Sigmoid colon (tissue), 7 donors: ENCODE measurements around the gene PSMG3. TPM values are rescaled to one million over a fixed set of nuclear protein-coding genes. Genes with fewer than 3 reads are reported as not detected.

ENCODE experiments used
- DNase-seq: peaks from one replicate; pipeline ENCODE4 v3.0.0-alpha.2; 2019
- H3K27ac ChIP-seq, 4 donors: fragments of 200-600 bp; sonication (generic); one replicate each; pipeline ENCODE4 v1.5.1; 2016 to 2019; ENCODE audit warnings: mild to moderate bottlenecking in 1 of 4
- H3K27me3 ChIP-seq, 3 donors: fragments of 200-600 bp; sonication (generic); one replicate each; pipeline ENCODE4 v1.5.1; 2019; ENCODE audit warnings: mild to moderate bottlenecking in 1 of 3
- H3K36me3 ChIP-seq, 4 donors: fragments of 200-600 bp; sonication (generic); one replicate each; pipeline ENCODE4 v1.5.1; 2016 to 2019
- H3K4me1 ChIP-seq, 4 donors: fragments of 200-600 bp; sonication (generic); one replicate each; pipeline ENCODE4 v1.5.1; 2017 to 2019
- H3K4me3 ChIP-seq, 4 donors: fragments of 200-600 bp; sonication (generic); one replicate each; pipeline ENCODE4 v1.5.1; 2017 to 2019; ENCODE audit warnings: mild to moderate bottlenecking in 2 of 4, moderate library complexity in 1 of 4
- H3K9me3 ChIP-seq, 4 donors: fragments of 200-600 bp in 3 of 4; sonication (generic) in 3 of 4; one replicate each; pipeline versions ENCODE4 v1.5.1 to v1.6.1; 2013 to 2019
- EP300 ChIP-seq, 4 donors: sonication (generic); formaldehyde crosslinking; IDR thresholded peaks; one replicate each; pipeline ENCODE4 v1.6.1; 2017; ENCODE audit warnings: antibody characterized with exemption in 4 of 4
- POLR2A ChIP-seq, 2 donors: fragments of 450-650 bp; IDR thresholded peaks; one replicate each; pipeline ENCODE4 v1.6.1; 2016; ENCODE audit warnings: antibody characterized with exemption in 2 of 2, mild to moderate bottlenecking in 2 of 2, moderate library complexity in 2 of 2
- POLR2AphosphoS5 ChIP-seq, 4 donors: sonication (generic); formaldehyde crosslinking; IDR thresholded peaks; one replicate each; pipeline ENCODE4 v1.6.1; 2017; ENCODE audit warnings: antibody characterized with exemption in 4 of 4
- WGBS, 2 donors: extraction: QIAGEN DNeasy Blood & Tissue Kit; methylation state at CpG; one replicate each; pipeline ENCODE4 v1.1.7; 2013; 5-methylcytosine and 5-hydroxymethylcytosine counted together
- intact Hi-C: fragments of 100-400 bp; cut with DNase I; formaldehyde crosslinking; loops from one replicate; pipeline ENCODE4 v1.15.1; 2023
- polyA plus RNA-seq, 3 donors: library from polyadenylated mRNA; stranded (reverse); fragments of 200-250 nt; gene quantifications; one replicate each; pipeline ENCODE4 v1.2.3, GENCODE V29; 2013
- total RNA-seq, 4 donors: library from RNA; depleted of rRNA; stranded (reverse); fragments of >200 nt; gene quantifications; one replicate each; pipeline ENCODE4 v1.1.0, GENCODE V29; 2016
- TF ChIP-seq, protein P1 (sequence below), 4 experiments: fragments of 450-650 bp in 3 of 4; fragments of 200-600 bp in 1 of 4; IDR thresholded peaks; one replicate each; pipeline ENCODE4 v1.5.1; 2016 to 2019; ENCODE audit warnings: antibody characterized with exemption in 4 of 4, mild to moderate bottlenecking in 3 of 4, moderate library complexity in 2 of 4
- donor health status: healthy with polysubstance abuse.
- donor health status: Bipolar disorder and iron deficiency.
- donor health status: healthy.

PSMG3 gene
- total and polyA plus RNA-seq, 7 donors, result 23.3 to 68.0 (median 50.5) TPM

- DNase-seq, result peak; percentile 68
- peaks cover 0 to 53% (median 43%) of the 10 kb centered on the region in 4 donors for H3K4me1 ChIP-seq
- intact Hi-C loops, result loop anchor here (10.0 kb wide), 1 partner anchor 1024 kb away; the partner anchor contains the start of gene PDGFA
- H3K9me3 ChIP-seq, result no peaks in the 10 kb centered on the region
- no peak for TF ChIP-seq POLR2AphosphoS5 (IDR thresholded peaks at IDR 0.05)
- peaks cover 6 to 44% (median 24%) of the 10 kb centered on the region in 4 donors for H3K36me3 ChIP-seq
- H3K27ac ChIP-seq, result peak overlapping the region; percentile 95 to 100 (median 98)
- H3K27me3 ChIP-seq, result no peaks in the 10 kb centered on the region
- peak overlapping the region in 3 of 4 donors; percentile 52 to 64 (median 64) for H3K4me3 ChIP-seq
- WGBS, 2 donors, result 84 to 87% methylated on average over 25 of the region's 25 CpGs
Observed at GRCh38 chr7:1538544-1539180, 31.2 kb downstream of the PSMG3 start.

- Histone ChIP-seq H3K4me1 (peaks cover 0 to 61% (median 51%) of the 10 kb centered on the region in 4 donors), H3K27me3 (no peaks in the 10 kb centered on the region), H3K4me3 (peak overlapping the region; percentile 41 to 64 (median 58)), H3K27ac (peak overlapping the region; percentile 95 to 100 (median 98)), H3K36me3 (peaks cover 6 to 41% (median 22%) of the 10 kb centered on the region in 4 donors), H3K9me3 (no peaks in the 10 kb centered on the region)
- WGBS, 2 donors, result 66 to 71% methylated on average over 56 of the region's 56 CpGs
- intact Hi-C loops, result loop anchor here (10.0 kb wide), 1 partner anchor 1023 kb away; the partner anchor contains the start of gene PDGFA
- DNase-seq, result peak; percentile 96
- no peak for TF ChIP-seq POLR2A (IDR thresholded peaks at IDR 0.05)
- TF ChIP-seq POLR2AphosphoS5 (IDR thresholded peaks at IDR 0.05), result peak in 3 of 4 donors; percentile 79 to 93 (median 79)
- TF ChIP-seq, protein P1, sequence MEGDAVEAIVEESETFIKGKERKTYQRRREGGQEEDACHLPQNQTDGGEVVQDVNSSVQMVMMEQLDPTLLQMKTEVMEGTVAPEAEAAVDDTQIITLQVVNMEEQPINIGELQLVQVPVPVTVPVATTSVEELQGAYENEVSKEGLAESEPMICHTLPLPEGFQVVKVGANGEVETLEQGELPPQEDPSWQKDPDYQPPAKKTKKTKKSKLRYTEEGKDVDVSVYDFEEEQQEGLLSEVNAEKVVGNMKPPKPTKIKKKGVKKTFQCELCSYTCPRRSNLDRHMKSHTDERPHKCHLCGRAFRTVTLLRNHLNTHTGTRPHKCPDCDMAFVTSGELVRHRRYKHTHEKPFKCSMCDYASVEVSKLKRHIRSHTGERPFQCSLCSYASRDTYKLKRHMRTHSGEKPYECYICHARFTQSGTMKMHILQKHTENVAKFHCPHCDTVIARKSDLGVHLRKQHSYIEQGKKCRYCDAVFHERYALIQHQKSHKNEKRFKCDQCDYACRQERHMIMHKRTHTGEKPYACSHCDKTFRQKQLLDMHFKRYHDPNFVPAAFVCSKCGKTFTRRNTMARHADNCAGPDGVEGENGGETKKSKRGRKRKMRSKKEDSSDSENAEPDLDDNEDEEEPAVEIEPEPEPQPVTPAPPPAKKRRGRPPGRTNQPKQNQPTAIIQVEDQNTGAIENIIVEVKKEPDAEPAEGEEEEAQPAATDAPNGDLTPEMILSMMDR (IDR thresholded peaks at IDR 0.05), result no peak
- TF ChIP-seq EP300 (IDR thresholded peaks at IDR 0.05), result peak in 2 of 4 donors; percentile 53 to 70
Observed at GRCh38 chr7:1537535-1538412, 32.1 kb downstream of the PSMG3 start.

GRCh38 chr7:1536743-1537534, 32.9 kb downstream of the PSMG3 start:
- H3K4me1 ChIP-seq, result peaks cover 0 to 68% (median 56%) of the 10 kb centered on the region in 4 donors

GRCh38 chr7:1536455-1536742, 33.4 kb downstream of the PSMG3 start:
- Histone ChIP-seq H3K27ac (peak overlapping the region; percentile 95 to 100 (median 98)), H3K4me1 (peaks cover 0 to 73% (median 61%) of the 10 kb centered on the region in 4 donors), H3K9me3 (no peaks in the 10 kb centered on the region), H3K36me3 (peaks cover 6 to 27% (median 17%) of the 10 kb centered on the region in 4 donors), H3K4me3 (peak overlapping the region in 3 of 4 donors; percentile 52 to 64 (median 64)), H3K27me3 (no peaks in the 10 kb centered on the region)
- intact Hi-C loops, result loop anchor here (10.0 kb wide), 1 partner anchor 1022 kb away; the partner anchor contains the start of gene PDGFA
- WGBS, 2 donors, result 80 to 82% methylated on average over 7 of the region's 7 CpGs
- no peak for DNase-seq
- no peak for TF ChIP-seq POLR2A (IDR thresholded peaks at IDR 0.05)
- no peak for TF ChIP-seq POLR2AphosphoS5 (IDR thresholded peaks at IDR 0.05)
- TF ChIP-seq, protein P1 (IDR thresholded peaks at IDR 0.05), result no peak
- no peak for TF ChIP-seq EP300 (IDR thresholded peaks at IDR 0.05)

More at GRCh38 chr7:1536743-1537534, 32.9 kb downstream of the PSMG3 start:
- TF ChIP-seq EP300 (IDR thresholded peaks at IDR 0.05), result peak in 2 of 4 donors; percentile 86 to 92
- TF ChIP-seq, protein P1 (IDR thresholded peaks at IDR 0.05), result no peak
- peak; percentile 73 to 92 (median 82) for TF ChIP-seq POLR2AphosphoS5 (IDR thresholded peaks at IDR 0.05)
- TF ChIP-seq POLR2A (IDR thresholded peaks at IDR 0.05), result peak; percentile 25 to 59
- 27 to 55% methylated on average over 52 of the region's 52 CpGs for WGBS, 2 donors
- intact Hi-C loops, result loop anchor here (10.0 kb wide), 1 partner anchor 1022 kb away; the partner anchor contains the start of gene PDGFA
- H3K27me3 ChIP-seq, result no peaks in the 10 kb centered on the region
- H3K9me3 ChIP-seq, result no peaks in the 10 kb centered on the region
- peaks cover 6 to 32% (median 20%) of the 10 kb centered on the region in 4 donors for H3K36me3 ChIP-seq
- peak; percentile 99 for DNase-seq
- peak overlapping the region; percentile 95 to 100 (median 98) for H3K27ac ChIP-seq
- peak overlapping the region; percentile 41 to 64 (median 58) for H3K4me3 ChIP-seq
